Skeletal muscle satellite cell (primary cell): Measurements from ENCODE around the gene SCYL1.
"Not testable (repeated sequence)": the region's sequence is repeated elsewhere in the genome, so short reads cannot be mapped to it uniquely, and the experiment has no call there.

Experiments used
- H3K27me3 ChIP-seq: 2 replicates; pipeline ENCODE4 v1.7.0; 2013; ENCODE audit warnings: low read length; ENCODE audit not compliant: control insufficient read depth, insufficient read depth
- H3K36me3 ChIP-seq: 2 replicates; pipeline ENCODE4 v1.7.0; 2013; ENCODE audit warnings: mild to moderate bottlenecking, control low read depth, low read length; ENCODE audit not compliant: insufficient read depth
- H3K4me1 ChIP-seq: 2 replicates; pipeline ENCODE4 v1.7.0; 2013; ENCODE audit warnings: low read length; ENCODE audit not compliant: control insufficient read depth, insufficient read depth
- H3K4me2 ChIP-seq: 2 replicates; pipeline ENCODE4 v1.7.0; 2013; ENCODE audit warnings: mild to moderate bottlenecking, low read length
- H3K4me3 ChIP-seq: 2 replicates; pipeline ENCODE4 v1.7.0; 2013; ENCODE audit warnings: low read length
- H3K9ac ChIP-seq: 2 replicates; pipeline ENCODE4 v1.7.0; 2013; ENCODE audit warnings: mild to moderate bottlenecking, low read depth, low read length, moderate library complexity
- H3K9me3 ChIP-seq: replicated peaks from 2 replicates; pipeline ENCODE4 v1.7.0; 2013; ENCODE audit warnings: mild to moderate bottlenecking, control low read depth, low read length

SCYL1 gene

GRCh38 chr11:65518941-65519549 is 5.8 kb upstream of the SCYL1 start:
- H3K4me2 ChIP-seq, H3K4me3 ChIP-seq, H3K36me3 ChIP-seq, H3K9me3 ChIP-seq, H3K4me1 ChIP-seq, H3K9ac ChIP-seq, H3K27me3 ChIP-seq: not testable (repeated sequence)

- not testable (repeated sequence) for H3K4me3 ChIP-seq, H3K27me3 ChIP-seq, H3K9me3 ChIP-seq, H3K9ac ChIP-seq, H3K4me2 ChIP-seq
- Histone ChIP-seq H3K36me3 (peaks cover 13% of the 10 kb centered on the region), H3K4me1 (peaks cover 22% of the 10 kb centered on the region)
Observed at GRCh38 chr11:65521777-65522521, 2.9 kb upstream of the SCYL1 start.

- H3K27me3 ChIP-seq, H3K9me3 ChIP-seq, H3K9ac ChIP-seq, H3K4me3 ChIP-seq, H3K4me2 ChIP-seq: not testable (repeated sequence)
- Histone ChIP-seq H3K36me3 (peaks cover 21% of the 10 kb centered on the region), H3K4me1 (peaks cover 22% of the 10 kb centered on the region)
Observed at GRCh38 chr11:65522718-65523630, 1.9 kb upstream of the SCYL1 start.

GRCh38 chr11:65523631-65523968 is 1.3 kb upstream of the SCYL1 start:
- not testable (repeated sequence) for H3K27me3 ChIP-seq, H3K4me2 ChIP-seq, H3K9ac ChIP-seq, H3K4me3 ChIP-seq, H3K9me3 ChIP-seq
- peaks cover 22% of the 10 kb centered on the region for H3K4me1 ChIP-seq
- peaks cover 22% of the 10 kb centered on the region for H3K36me3 ChIP-seq

GRCh38 chr11:65524014-65524740 is 706 bp upstream of the SCYL1 start:
- peak overlapping the region; percentile 29 for H3K9ac ChIP-seq
- H3K4me1 ChIP-seq, result peaks cover 22% of the 10 kb centered on the region
- peak overlapping the region; percentile 71 for H3K4me2 ChIP-seq
- H3K9me3 ChIP-seq, result no peaks in the 10 kb centered on the region
- H3K36me3 ChIP-seq, result peaks cover 28% of the 10 kb centered on the region
- H3K27me3 ChIP-seq, result no peaks in the 10 kb centered on the region
- peak overlapping the region; percentile 53 for H3K4me3 ChIP-seq

- peaks cover 22% of the 10 kb centered on the region for H3K4me1 ChIP-seq
- peak overlapping the region; percentile 77 for H3K4me3 ChIP-seq
- peak overlapping the region; percentile 89 for H3K4me2 ChIP-seq
- peak overlapping the region; percentile 98 for H3K9ac ChIP-seq
- H3K9me3 ChIP-seq, result no peaks in the 10 kb centered on the region
- H3K36me3 ChIP-seq, result peaks cover 43% of the 10 kb centered on the region
- H3K27me3 ChIP-seq, result no peaks in the 10 kb centered on the region
Observed at GRCh38 chr11:65525546-65526480, 930 bp downstream of the SCYL1 start.

- Histone ChIP-seq H3K9me3 (no peaks in the 10 kb centered on the region), H3K36me3 (peaks cover 53% of the 10 kb centered on the region), H3K27me3 (no peaks in the 10 kb centered on the region), H3K4me3 (no peak overlapping the region), H3K4me2 (peak overlapping the region; percentile 89), H3K4me1 (peaks cover 22% of the 10 kb centered on the region), H3K9ac (peak overlapping the region; percentile 98)
Observed at GRCh38 chr11:65526744-65527143, 1.9 kb downstream of the SCYL1 start.

GRCh38 chr11:65528819-65529350 is 4.0 kb downstream of the SCYL1 start:
- H3K36me3 ChIP-seq, result peaks cover 69% of the 10 kb centered on the region
- no peaks in the 10 kb centered on the region for H3K27me3 ChIP-seq
- peaks cover 22% of the 10 kb centered on the region for H3K4me1 ChIP-seq
- no peaks in the 10 kb centered on the region for H3K9me3 ChIP-seq
- H3K9ac ChIP-seq, result no peak overlapping the region
- no peak overlapping the region for H3K4me2 ChIP-seq
- H3K4me3 ChIP-seq, result no peak overlapping the region

GRCh38 chr11:65529475-65530156 is 4.7 kb downstream of the SCYL1 start:
- Histone ChIP-seq H3K36me3 (peaks cover 69% of the 10 kb centered on the region), H3K4me2 (no peak overlapping the region), H3K4me3 (no peak overlapping the region), H3K27me3 (no peaks in the 10 kb centered on the region), H3K9me3 (no peaks in the 10 kb centered on the region), H3K4me1 (peaks cover 14% of the 10 kb centered on the region), H3K9ac (no peak overlapping the region)

GRCh38 chr11:65530157-65530496 is 5.2 kb downstream of the SCYL1 start:
- no peak overlapping the region for H3K4me2 ChIP-seq
- H3K9me3 ChIP-seq, result no peaks in the 10 kb centered on the region
- H3K27me3 ChIP-seq, result no peaks in the 10 kb centered on the region
- H3K4me3 ChIP-seq, result no peak overlapping the region
- H3K9ac ChIP-seq, result no peak overlapping the region
- H3K4me1 ChIP-seq, result peaks cover 14% of the 10 kb centered on the region
- H3K36me3 ChIP-seq, result peaks cover 72% of the 10 kb centered on the region
